OCI-LY3 (cell line): ENCODE results near the gene CTCFL.

Source experiments
- CTCF ChIP-seq: fragments of 200-600, 300-600 bp; sonication (generic); IDR thresholded peaks from 2 replicates; pipeline ENCODE4 v1.5.1; 2014; ENCODE audit warnings: antibody characterized with exemption, low read length, low read depth
- EZH2phosphoT487 ChIP-seq: fragments of 200-600 bp; shearing (Covaris generic); IDR thresholded peaks from 2 replicates; pipeline ENCODE4 v1.6.1; 2018; ENCODE audit warnings: antibody characterized with exemption, mixed run types, low read depth

- no peak for TF ChIP-seq CTCF
- no peak for TF ChIP-seq EZH2phosphoT487
Observed at GRCh38 chr20:57562541-57563465, 37.9 kb upstream of the CTCFL start.
